8988T (cell line): Measurements from ENCODE around the gene BPIFB6.

ENCODE experiments used
- DNase-seq: peaks from one replicate; pipeline ENCODE4 v3.0.0; 2011

BPIFB6 gene

DNA sequence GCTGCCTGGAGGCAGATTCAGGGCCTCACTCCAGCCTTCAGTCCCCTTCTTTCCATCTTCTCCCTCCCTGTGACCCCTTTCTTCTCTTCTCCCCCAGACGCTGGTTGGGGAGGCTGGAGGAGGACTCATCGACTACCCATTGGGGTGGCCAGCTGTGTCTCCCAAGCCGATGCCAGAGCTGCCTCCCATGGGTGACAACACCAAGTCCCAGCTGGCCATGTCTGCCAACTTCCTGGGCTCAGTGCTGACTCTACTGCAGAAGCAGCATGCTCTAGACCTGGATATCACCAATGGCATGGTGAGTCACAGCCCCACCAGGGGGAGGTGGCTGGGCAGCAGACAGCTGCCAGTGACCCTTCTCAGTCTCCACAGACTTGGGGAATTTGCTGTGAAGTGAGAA is 60.9 kb downstream of the BPIFB6 start:
- DNase-seq: no peak

DNA sequence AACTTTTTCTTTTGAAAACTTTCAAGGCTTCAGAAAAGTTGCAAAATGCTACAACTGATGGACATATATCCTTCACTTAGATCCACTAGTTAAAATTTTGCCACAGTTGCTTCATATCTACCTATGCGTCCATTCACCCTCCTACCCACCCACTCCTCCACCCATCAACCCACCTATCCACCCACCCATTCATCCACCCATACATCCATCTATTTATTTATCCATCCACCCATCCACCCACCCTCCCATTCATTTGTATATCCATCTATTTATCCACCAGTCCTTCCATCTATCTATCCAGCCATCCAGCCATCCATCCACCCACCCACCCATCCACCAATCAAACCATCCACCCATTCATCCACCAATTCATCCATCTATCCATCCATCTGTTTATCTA is 61.6 kb downstream of the BPIFB6 start:
- no peak for DNase-seq

DNA sequence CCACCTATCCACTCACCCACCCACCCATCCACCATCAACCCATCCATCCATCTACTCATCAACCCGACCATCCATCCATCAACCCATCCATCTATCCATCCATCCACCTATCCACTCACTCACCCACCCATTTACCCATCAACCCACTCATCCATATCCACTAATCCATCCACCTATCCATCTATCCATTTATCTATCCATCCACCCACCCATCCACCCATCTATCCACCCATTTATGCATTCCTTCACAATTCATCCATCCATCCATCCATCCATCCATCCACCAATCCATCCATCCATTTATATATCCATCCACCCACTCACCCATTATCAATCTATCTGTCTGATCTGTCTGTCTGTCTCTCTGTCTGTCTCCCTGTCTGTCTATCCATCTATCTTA is 62.1 kb downstream of the BPIFB6 start:
- DNase-seq: no peak
